HL-60 (cell line): Measurements from ENCODE around the gene SLC15A3.

Experiments
- DNase-seq, 2 experiments: peaks; one replicate each; pipeline ENCODE4 v3.0.0-alpha.2; 2010 to 2020; ENCODE audit warnings: low read depth in 1 of 2, low spot score in 1 of 2
- H3K27ac ChIP-seq: fragments of 250-450 bp; sonication (Bioruptor Pico); replicated peaks from 2 replicates; pipeline ENCODE4 v1.5.1; 2020; ENCODE audit warnings: mild to moderate bottlenecking, moderate library complexity
- H3K27me3 ChIP-seq: fragments of 250-450 bp; sonication (Bioruptor Pico); 2 replicates; pipeline ENCODE4 v1.5.1; 2021; ENCODE audit warnings: mild to moderate bottlenecking, moderate library complexity; ENCODE audit not compliant: insufficient read depth, poor library complexity, severe bottlenecking
- H3K4me3 ChIP-seq: replicated peaks from 2 replicates; pipeline ENCODE4 v1.5.1; 2011; ENCODE audit warnings: mild to moderate bottlenecking, control low read depth, low read length; ENCODE audit not compliant: insufficient read depth
- CTCF ChIP-seq: IDR thresholded peaks from one replicate; pipeline ENCODE4 v1.5.1; 2011; ENCODE audit warnings: low read length, control low read depth, inconsistent platforms; ENCODE audit not compliant: insufficient read depth
- GABPA ChIP-seq: IDR thresholded peaks from 2 replicates; pipeline ENCODE4 v1.6.1; 2012; ENCODE audit warnings: low read depth
- POLR2AphosphoS5 ChIP-seq: IDR thresholded peaks from 2 replicates; pipeline ENCODE4 v1.6.1; 2012; ENCODE audit warnings: low read depth
- REST ChIP-seq: IDR thresholded peaks from 2 replicates; pipeline ENCODE4 v1.6.1; 2012; ENCODE audit warnings: low read depth; ENCODE audit not compliant: insufficient replicate concordance
- SPI1 ChIP-seq: IDR thresholded peaks from 2 replicates; pipeline ENCODE4 v1.6.1; 2012; ENCODE audit warnings: low read depth, mild to moderate bottlenecking, borderline replicate concordance

SLC15A3 gene

GRCh38 chr11:60925868-60926267 is 26.1 kb downstream of the SLC15A3 start:
- TF ChIP-seq POLR2AphosphoS5, result no peak
- Histone ChIP-seq H3K27ac (no peak overlapping the region), H3K4me3 (no peak overlapping the region), H3K27me3 (peaks cover 31% of the 10 kb centered on the region)
- DNase-seq, result no peak

- H3K27ac ChIP-seq, result no peak overlapping the region
- DNase-seq, result no peak
- H3K27me3 ChIP-seq, result peaks cover 30% of the 10 kb centered on the region
- TF ChIP-seq GABPA (no peak), POLR2AphosphoS5 (no peak), REST (no peak), SPI1 (no peak), CTCF (no peak)
- H3K4me3 ChIP-seq, result no peak overlapping the region
Measured at GRCh38 chr11:60924906-60925853, 26.8 kb downstream of the SLC15A3 start.

- Histone ChIP-seq H3K4me3 (no peak within 1 kb of the TSS; the same call in 1 of the 2 replicates), H3K27ac (no peak within 1 kb of the TSS), H3K27me3 (peaks cover 28% of the 10 kb centered on the region)
- DNase-seq, result no peak
- TF ChIP-seq POLR2AphosphoS5 (peak; percentile 47; the same call in 1 of the 2 replicates), GABPA (no peak), SPI1 (no peak)
Measured at GRCh38 chr11:60924110-60924905, 27.7 kb downstream of the SLC15A3 start, which contains the start of gene TMEM132A. TSS of gene TMEM132A (plus strand) at chr11:60924460. CDS start at chr11:60924634, 174 bp downstream.

GRCh38 chr11:60923800-60924109 is 28.2 kb downstream of the SLC15A3 start:
- no peak overlapping the region for H3K4me3 ChIP-seq
- H3K27ac ChIP-seq, result no peak overlapping the region
- no peak for DNase-seq
- peak; percentile 55; the same call in 1 of the 2 replicates for TF ChIP-seq POLR2AphosphoS5
- no peak for TF ChIP-seq REST
- TF ChIP-seq CTCF, result no peak
- H3K27me3 ChIP-seq, result peaks cover 28% of the 10 kb centered on the region
